H9 (cell line): ENCODE measurements around the gene CCDC198. TPM values are rescaled to one million over a fixed set of nuclear protein-coding genes. Genes with fewer than 3 reads are reported as not detected.

Experiments used
- DNase-seq: peaks from one replicate; pipeline ENCODE4 v3.0.0-alpha.2; 2017
- H2AFZ ChIP-seq: one replicate; pipeline ENCODE4 v1.6.1; 2013; ENCODE audit warnings: mild to moderate bottlenecking, low read length, control low read depth, moderate library complexity
- H2AK5ac ChIP-seq: 2 replicates; pipeline ENCODE4 v1.6.1; 2013; ENCODE audit warnings: low read length, control low read depth, mixed read lengths; ENCODE audit not compliant: insufficient read length
- H2BK120ac ChIP-seq: one replicate; pipeline ENCODE4 v1.6.1; 2013; ENCODE audit warnings: low read depth, mild to moderate bottlenecking, low read length, control low read depth, inconsistent platforms; ENCODE audit not compliant: poor library complexity, severe bottlenecking
- H2BK12ac ChIP-seq: 2 replicates; pipeline ENCODE4 v1.6.1; 2013; ENCODE audit warnings: low read length, control low read depth, mixed read lengths, low read depth; ENCODE audit not compliant: insufficient read length
- H2BK15ac ChIP-seq: 2 replicates; pipeline ENCODE4 v1.6.1; 2013; ENCODE audit warnings: low read depth, low read length, control low read depth
- H2BK20ac ChIP-seq: one replicate; pipeline ENCODE4 v1.6.1; 2013; ENCODE audit warnings: low read depth, mild to moderate bottlenecking, low read length, control low read depth, inconsistent platforms; ENCODE audit not compliant: poor library complexity, severe bottlenecking
- H2BK5ac ChIP-seq: 2 replicates; pipeline ENCODE4 v1.6.1; 2013; ENCODE audit warnings: low read length, control low read depth, mixed read lengths; ENCODE audit not compliant: insufficient read length
- H3K14ac ChIP-seq: 2 replicates; pipeline ENCODE4 v1.6.1; 2013; ENCODE audit warnings: low read length, control low read depth; ENCODE audit not compliant: insufficient read depth
- H3K18ac ChIP-seq: 2 replicates; pipeline ENCODE4 v1.6.1; 2013; ENCODE audit warnings: low read depth, mild to moderate bottlenecking, mixed read lengths, low read length, control low read depth; ENCODE audit not compliant: insufficient read length
- H3K23ac ChIP-seq: 2 replicates; pipeline ENCODE4 v1.6.1; 2013; ENCODE audit warnings: low read length, control low read depth, mixed read lengths, low read depth; ENCODE audit not compliant: insufficient read length
- H3K23me2 ChIP-seq: 2 replicates; pipeline ENCODE4 v1.6.1; 2013; ENCODE audit warnings: low read depth, mild to moderate bottlenecking, mixed read lengths, low read length, control low read depth; ENCODE audit not compliant: insufficient read length, poor library complexity, severe bottlenecking
- H3K27ac ChIP-seq: 2 replicates; pipeline ENCODE4 v1.5.1; 2013; ENCODE audit warnings: low read length, control low read depth, mixed read lengths, low read depth; ENCODE audit not compliant: insufficient read length
- H3K27me3 ChIP-seq: 2 replicates; pipeline ENCODE4 v1.6.1; 2013; ENCODE audit warnings: low read length, control low read depth, inconsistent platforms; ENCODE audit not compliant: insufficient read depth
- H3K4ac ChIP-seq: 2 replicates; pipeline ENCODE4 v1.6.1; 2013; ENCODE audit warnings: low read depth, mild to moderate bottlenecking, control low read depth, inconsistent platforms, low read length, moderate library complexity
- H3K4me1 ChIP-seq: 2 replicates; pipeline ENCODE4 v1.6.1; 2013; ENCODE audit warnings: low read length, control low read depth, inconsistent platforms; ENCODE audit not compliant: insufficient read depth
- H3K4me2 ChIP-seq: 2 replicates; pipeline ENCODE4 v1.6.1; 2013; ENCODE audit warnings: low read length, control low read depth, mixed read lengths; ENCODE audit not compliant: insufficient read length, insufficient read depth
- H3K56ac ChIP-seq: 2 replicates; pipeline ENCODE4 v1.6.1; 2013; ENCODE audit warnings: low read depth, mild to moderate bottlenecking, mixed read lengths, low read length, control low read depth; ENCODE audit not compliant: insufficient read length
- H3K79me1 ChIP-seq: 2 replicates; pipeline ENCODE4 v1.6.1; 2013; ENCODE audit warnings: low read depth, mild to moderate bottlenecking, moderate library complexity, low read length, control low read depth, inconsistent platforms; ENCODE audit not compliant: insufficient read depth, poor library complexity, severe bottlenecking
- H3K79me2 ChIP-seq: 2 replicates; pipeline ENCODE4 v1.6.1; 2013; ENCODE audit warnings: low read length, control low read depth, inconsistent platforms; ENCODE audit not compliant: insufficient read depth
- H3K9ac ChIP-seq: 2 replicates; pipeline ENCODE4 v1.6.1; 2013; ENCODE audit warnings: low read length, control low read depth, mixed read lengths; ENCODE audit not compliant: insufficient read length; ENCODE audit errors: extremely low read depth
- H3K9me3 ChIP-seq: one replicate; pipeline ENCODE4 v1.6.1; 2013; ENCODE audit warnings: low read depth, low read length, inconsistent platforms; ENCODE audit not compliant: control insufficient read depth
- H3T11ph ChIP-seq: one replicate; pipeline ENCODE4 v1.6.1; 2013; ENCODE audit warnings: mild to moderate bottlenecking, low read length, control low read depth, inconsistent platforms
- H4K20me1 ChIP-seq: one replicate; pipeline ENCODE4 v1.6.1; 2013; ENCODE audit not compliant: control insufficient read depth, insufficient read length, insufficient read depth
- H4K5ac ChIP-seq: 2 replicates; pipeline ENCODE4 v1.6.1; 2013; ENCODE audit warnings: low read depth, mild to moderate bottlenecking, mixed read lengths, low read length, control low read depth; ENCODE audit not compliant: insufficient read length
- H4K8ac ChIP-seq: replicated peaks from 2 replicates; pipeline ENCODE4 v1.6.1; 2013; ENCODE audit warnings: low read length, control low read depth, mixed read lengths, low read depth; ENCODE audit not compliant: insufficient read length
- H4K91ac ChIP-seq: 2 replicates; pipeline ENCODE4 v1.6.1; 2013; ENCODE audit warnings: low read depth, mild to moderate bottlenecking, moderate library complexity, mixed read lengths, low read length, control low read depth; ENCODE audit not compliant: insufficient read length
- H3K27ac Mint-ChIP-seq, 3 experiments: 2 replicates in 2 of 3; 3 replicates in 1 of 3; pipeline ENCODE4 v1.8.0; 2020 to 2021; ENCODE audit warnings: mixed read lengths in 3 of 3, mild to moderate bottlenecking in 1 of 3, moderate library complexity in 1 of 3
- H3K27me3 Mint-ChIP-seq: 2 replicates; pipeline ENCODE4 v1.8.0; 2021; ENCODE audit warnings: low read depth, mild to moderate bottlenecking, moderate library complexity, mixed read lengths
- H3K36me3 Mint-ChIP-seq, 3 experiments: 2 replicates in 2 of 3; 3 replicates in 1 of 3; pipeline ENCODE4 v1.8.0; 2020 to 2021; ENCODE audit warnings: low read depth in 3 of 3, mixed read lengths in 3 of 3; ENCODE audit not compliant: insufficient read depth in 1 of 3
- H3K4me1 Mint-ChIP-seq, 2 experiments: 2 replicates each; pipeline ENCODE4 v1.8.0; 2020; ENCODE audit warnings: mixed read lengths in 2 of 2
- H3K4me3 Mint-ChIP-seq, 2 experiments: 2 replicates in 1 of 2; 3 replicates in 1 of 2; pipeline ENCODE4 v1.8.0; 2020 to 2021; ENCODE audit warnings: mild to moderate bottlenecking in 2 of 2, mixed read lengths in 2 of 2, moderate library complexity in 1 of 2
- H3K9me3 Mint-ChIP-seq, 2 experiments: 2 replicates in 1 of 2; 3 replicates in 1 of 2; pipeline ENCODE4 v1.8.0; 2020; ENCODE audit warnings: mild to moderate bottlenecking in 2 of 2, mixed read lengths in 2 of 2, moderate library complexity in 1 of 2
- CTCF ChIP-seq: fragments of 200-600 bp; sonication (generic); conservative IDR thresholded peaks from 3 replicates; pipeline ENCODE4 v1.8.0; 2021; ENCODE audit warnings: antibody characterized with exemption, mild to moderate bottlenecking
- WGBS: extraction: QIAGEN DNeasy Blood & Tissue Kit; methylation state at CpG from one replicate; pipeline ENCODE4 v1.1.7; 2013; ENCODE audit warnings: missing lambda C conversion rate, low lambda C conversion rate, mixed read lengths; ENCODE audit not compliant: insufficient read length; ENCODE audit errors: extremely low coverage; 5-methylcytosine and 5-hydroxymethylcytosine counted together
- long read RNA-seq: library from polyadenylated mRNA; unstranded; transcript quantifications from one replicate; pipeline ENCODE4 v2.0.0, GENCODE V29; 2020
- total RNA-seq: library from RNA; stranded (reverse); gene quantifications from 2 replicates; pipeline ENCODE4 v1.2.1, GENCODE V29; 2021

The CCDC198 gene
- total RNA-seq: not detected in 2 replicates
- long read RNA-seq: 0 reads

- Histone ChIP-seq H2BK20ac (no peak within 1 kb of the TSS), H3K9me3 (no peaks in the 10 kb centered on the region), H3K9ac (no peak within 1 kb of the TSS), H3K4me1 (0 out of 2 replicates have a peak, but pooled peaks cover 2% of the 10 kb centered on the region), H4K8ac (no peak within 1 kb of the TSS), H3K79me1 (no peaks in the 10 kb centered on the region), H3K27ac (no peak within 1 kb of the TSS), H4K91ac (no peak within 1 kb of the TSS), H2BK15ac (no peak within 1 kb of the TSS), H4K20me1 (no peaks in the 10 kb centered on the region), H3K4ac (no peak within 1 kb of the TSS), H3K56ac (no peak within 1 kb of the TSS), H3K23ac (no peak within 1 kb of the TSS), H3K14ac (no peak within 1 kb of the TSS), H2BK12ac (no peak within 1 kb of the TSS), H3K27me3 (no peaks in the 10 kb centered on the region), H3K23me2 (no peaks in the 10 kb centered on the region), H3T11ph (no peak within 1 kb of the TSS), H4K5ac (no peak within 1 kb of the TSS), H3K79me2 (no peaks in the 10 kb centered on the region), H3K4me2 (no peak within 1 kb of the TSS), H2BK5ac (no peak within 1 kb of the TSS), H2AFZ (no peak within 1 kb of the TSS), H2BK120ac (no peak within 1 kb of the TSS), H3K18ac (no peak within 1 kb of the TSS), H2AK5ac (no peak within 1 kb of the TSS)
- TF ChIP-seq CTCF: no peak
- DNase-seq: no peak
- Mint-ChIP-seq H3K27me3 (no peaks in the 10 kb centered on the region), H3K9me3 (no peaks in the 10 kb centered on the region), H3K27ac (0 out of 7 replicates have a peak within 1 kb of the TSS, but pooled peaks of 1 of the 3 experiments have one; percentile 31), H3K4me1 (peaks cover 15 to 17% of the 10 kb centered on the region in 2 experiments), H3K36me3 (no peaks in the 10 kb centered on the region), H3K4me3 (no peak within 1 kb of the TSS)
- no CpG with 5 or more reads among the region's 6 CpGs for WGBS
These were observed at the start of gene CCDC198 for GRCh38 chr14:57493467-57494181. CCDC198 (minus strand) TSS chr14:57493857; CDS start chr14:57493715, 142 bp downstream.
